Erythroblast (primary cell): ENCODE measurements around the gene AGO1.
"Not testable (repeated sequence)": the region's sequence is repeated elsewhere in the genome, so short reads cannot be mapped to it uniquely, and the experiment has no call there.

Source experiments
- DNase-seq, 2 experiments: peaks; one replicate each; lab custom pipeline; 2025; lab: John Stamatoyannopoulos, UW
- GATA1 ChIP-seq: IDR thresholded peaks from 2 replicates; pipeline ENCODE4 v1.6.1; 2011; ENCODE audit warnings: low read depth, mild to moderate bottlenecking, control low read depth, low read length, moderate library complexity
- POLR2A ChIP-seq: IDR thresholded peaks from 2 replicates; pipeline ENCODE4 v1.6.1; 2011; ENCODE audit warnings: mild to moderate bottlenecking, low read length

AGO1 gene

DNA sequence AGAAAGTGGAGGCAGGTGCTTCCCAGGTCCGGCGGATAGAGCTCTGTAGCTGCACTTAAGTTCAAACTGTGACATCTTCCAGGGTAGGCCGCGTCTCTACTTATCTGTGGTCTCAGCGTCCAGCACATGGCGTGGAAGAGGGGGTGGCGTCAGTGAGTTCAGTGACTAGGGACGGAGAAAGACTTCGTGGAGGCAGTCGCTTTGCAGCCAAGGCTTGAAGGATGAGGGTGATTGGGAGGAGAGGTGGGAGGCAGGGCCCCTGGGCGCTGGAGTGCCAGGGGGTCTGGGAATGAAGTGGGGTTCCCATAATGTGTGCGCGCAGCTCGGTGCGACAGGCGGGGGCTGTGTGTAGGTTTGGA, 444 bp upstream of the AGO1 start:
- TF ChIP-seq POLR2A, result no peak
- no peak for TF ChIP-seq GATA1
- peak; percentile 48 to 49 for DNase-seq

DNA sequence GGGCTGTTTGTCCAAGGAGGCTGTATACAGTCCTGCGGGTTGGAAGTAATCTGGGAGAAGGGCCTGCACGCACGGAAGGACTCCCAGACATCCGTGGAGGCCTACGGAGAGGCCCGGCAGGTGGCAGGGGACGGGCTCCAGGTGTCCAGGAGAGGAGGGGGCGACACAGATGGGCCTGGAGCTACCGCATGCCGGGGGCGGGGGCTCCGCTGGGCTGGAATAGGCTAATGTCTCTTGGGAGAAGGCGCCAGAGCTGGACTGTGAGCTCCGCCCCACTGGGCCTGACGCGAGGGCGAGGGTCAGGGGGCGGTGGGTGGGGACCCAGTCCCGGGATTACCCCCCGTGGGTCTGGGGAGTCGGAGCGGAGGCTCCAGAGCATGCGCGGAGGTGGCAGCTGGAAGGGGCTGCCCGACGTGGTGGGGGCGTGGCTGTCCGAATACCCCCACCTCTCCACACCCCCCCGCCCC, 659 bp downstream of the AGO1 start:
- DNase-seq, result peak; percentile 38 to 45
- TF ChIP-seq POLR2A (no peak), GATA1 (no peak)

DNA sequence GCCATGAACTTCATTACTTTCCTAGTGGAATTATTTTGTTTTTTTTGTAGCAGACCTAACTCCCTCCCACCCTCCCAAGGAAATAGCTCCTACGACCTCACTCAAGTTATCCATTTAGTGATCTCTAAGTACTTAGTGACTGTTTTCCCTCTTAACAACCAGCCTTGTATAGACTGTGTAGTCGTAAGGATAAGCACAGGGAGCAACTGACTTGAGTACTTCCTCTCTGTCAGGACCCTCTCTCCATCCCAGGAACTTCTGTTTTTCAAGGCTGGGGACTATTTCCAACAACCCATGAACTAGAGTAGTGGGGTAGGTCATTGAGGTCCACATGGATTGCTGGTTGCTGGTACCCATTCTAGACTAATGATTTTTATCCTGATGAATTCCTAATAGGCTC, 1.9 kb downstream of the AGO1 start:
- peak in 1 of 2 experiments; percentile 10 for DNase-seq
- no peak for TF ChIP-seq POLR2A
- no peak for TF ChIP-seq GATA1

DNA sequence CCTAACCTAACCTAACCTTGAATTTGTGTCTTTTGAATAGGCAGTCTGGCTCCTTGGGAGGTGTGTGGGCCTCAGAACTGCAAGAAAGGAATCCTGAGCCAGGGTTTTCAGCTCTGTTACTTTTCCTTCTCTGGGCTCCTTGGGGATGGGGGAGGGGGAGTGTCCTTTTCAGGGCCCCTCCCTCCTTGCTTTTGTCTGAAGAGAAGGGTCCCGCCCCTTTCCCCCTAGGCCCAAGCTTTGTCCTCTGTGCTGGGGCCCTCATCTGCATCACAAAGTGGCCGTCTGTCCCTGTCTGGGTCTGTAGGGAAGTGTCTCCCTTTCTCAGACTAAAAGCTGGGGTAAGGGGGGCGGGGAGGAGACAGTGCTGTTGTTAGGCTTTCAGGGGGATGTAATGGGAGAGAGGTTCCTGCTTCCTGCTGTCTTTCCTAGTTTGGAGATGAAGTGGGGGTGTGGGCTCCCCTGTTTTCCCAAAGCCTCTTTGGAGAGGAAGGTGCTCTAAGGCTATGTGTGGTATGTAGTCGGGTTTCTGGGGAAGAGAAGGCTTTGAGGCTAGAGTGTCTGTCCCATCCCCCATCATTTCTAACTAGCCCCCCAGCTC, 3.1 kb downstream of the AGO1 start:
- TF ChIP-seq GATA1, result no peak
- no peak for TF ChIP-seq POLR2A
- peak in 1 of 2 experiments; percentile 20 for DNase-seq

DNA sequence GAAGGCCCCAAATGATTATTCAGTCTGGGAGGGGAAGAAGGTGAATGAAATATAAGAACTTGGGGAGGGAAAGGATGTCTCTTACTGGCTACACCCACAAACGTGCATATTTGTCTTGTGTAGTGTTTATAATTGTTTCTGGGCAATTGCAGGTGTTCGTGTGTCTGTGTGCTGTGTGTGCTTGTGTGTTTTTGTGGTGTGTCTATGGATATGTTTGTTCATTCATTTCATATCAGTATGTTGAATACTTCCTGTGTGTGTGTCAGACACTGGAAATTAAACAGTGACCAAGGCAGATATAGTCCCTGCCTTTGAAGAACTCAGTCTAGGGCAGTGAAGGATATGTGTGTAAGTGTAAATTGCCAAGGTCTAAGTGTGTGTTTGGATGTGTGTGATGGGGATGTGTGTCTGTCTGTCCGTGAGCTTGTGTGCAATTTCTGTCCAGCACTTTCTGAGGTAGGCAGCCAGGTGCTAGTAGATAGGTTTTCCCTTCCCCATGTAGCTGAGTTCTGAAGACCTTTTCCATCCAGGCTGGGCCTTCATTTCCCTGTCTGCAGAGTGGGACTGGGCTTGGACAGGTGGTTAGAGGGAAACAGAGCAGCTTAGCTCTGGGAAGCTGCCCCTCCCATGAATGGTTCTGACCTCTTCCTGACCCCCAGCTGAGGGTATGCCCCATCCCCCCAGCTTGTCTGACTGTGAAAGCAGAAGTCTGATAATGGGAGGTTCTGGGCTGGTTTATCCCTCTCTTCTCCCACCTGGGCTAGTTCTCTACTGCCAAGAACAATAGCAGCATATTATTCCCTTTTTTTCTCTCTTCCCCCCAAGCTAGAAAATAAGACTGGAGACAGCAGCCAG, 3.8 kb downstream of the AGO1 start:
- DNase-seq, result peak in 1 of 2 experiments; percentile 19
- TF ChIP-seq POLR2A (no peak), GATA1 (no peak)

DNA sequence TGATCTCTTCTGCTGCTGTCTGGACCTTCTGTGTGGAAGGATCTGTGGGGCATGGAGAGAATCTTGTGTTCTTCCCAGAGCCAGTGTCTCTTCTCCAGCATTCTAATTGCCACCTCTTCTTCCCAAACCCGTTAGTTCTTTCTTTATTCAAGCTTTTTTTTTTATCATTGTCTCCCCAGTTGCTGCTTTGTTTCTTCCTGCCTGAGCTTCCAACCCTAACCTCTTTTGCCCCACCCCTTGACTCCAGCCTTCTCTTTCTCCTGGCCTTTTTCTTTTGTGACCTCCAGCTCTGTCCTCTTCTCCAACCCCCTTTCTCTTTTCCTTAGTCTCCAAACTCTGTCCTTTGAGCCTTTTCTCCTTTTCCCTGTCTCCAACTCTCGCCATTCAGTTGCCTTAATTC, 4.5 kb downstream of the AGO1 start:
- DNase-seq, result no peak
- no peak for TF ChIP-seq POLR2A

GRCh38 chr1:35888255-35888654, 5.2 kb downstream of the AGO1 start:
- no peak for DNase-seq
- no peak for TF ChIP-seq POLR2A
- TF ChIP-seq GATA1, result no peak

- DNase-seq, result not testable (repeated sequence)
Measured at GRCh38 chr1:35888981-35889380, 6.0 kb downstream of the AGO1 start.

- DNase-seq, result no peak
- no peak for TF ChIP-seq GATA1
- no peak for TF ChIP-seq POLR2A
Measured at GRCh38 chr1:35893051-35893879, 10.3 kb downstream of the AGO1 start.

DNA sequence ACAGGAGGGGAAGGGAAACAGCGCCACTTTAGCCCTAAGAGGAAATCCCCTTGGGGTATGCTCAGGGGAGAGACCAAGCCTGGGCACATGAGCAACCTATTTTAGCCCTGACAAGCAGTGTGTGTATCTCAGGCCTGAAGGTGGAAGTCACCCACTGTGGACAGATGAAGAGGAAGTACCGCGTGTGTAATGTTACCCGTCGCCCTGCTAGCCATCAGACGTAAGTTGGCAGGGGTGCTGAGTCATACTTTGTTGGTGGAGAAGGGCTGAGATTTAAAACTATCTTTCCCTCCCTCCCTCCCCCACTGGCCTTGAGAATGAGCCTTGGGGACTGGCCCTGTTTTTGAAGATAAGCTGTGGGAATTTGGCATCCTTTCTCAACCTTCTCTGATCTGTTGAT, 11.2 kb downstream of the AGO1 start:
- TF ChIP-seq GATA1, result no peak
- no peak for TF ChIP-seq POLR2A
- DNase-seq, result peak; percentile 59 to 62

DNA sequence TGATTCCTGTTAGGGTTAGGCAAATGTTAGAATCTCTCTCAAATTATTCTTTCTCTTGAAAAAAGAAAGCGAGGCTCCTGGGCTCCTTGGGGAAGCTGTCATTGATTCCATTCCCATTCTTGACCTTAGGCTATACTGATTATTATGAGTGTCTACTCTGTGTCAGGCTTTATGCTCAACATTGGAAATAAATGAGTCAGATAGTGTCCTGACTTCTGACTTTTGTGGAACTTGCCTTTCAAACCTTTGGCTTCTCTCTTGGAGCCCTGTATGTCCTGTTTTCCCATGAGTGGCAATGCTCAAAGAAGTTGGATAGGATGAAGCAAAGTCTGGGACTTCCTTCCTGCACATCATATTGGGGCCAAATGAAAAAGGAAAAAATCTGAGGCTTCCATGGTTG, 11.6 kb downstream of the AGO1 start:
- TF ChIP-seq GATA1, result no peak
- no peak for TF ChIP-seq POLR2A
- no peak for DNase-seq

- TF ChIP-seq GATA1, result no peak
- TF ChIP-seq POLR2A, result no peak
- DNase-seq, result no peak
Measured at GRCh38 chr1:35899941-35900340, 16.9 kb downstream of the AGO1 start.

DNA sequence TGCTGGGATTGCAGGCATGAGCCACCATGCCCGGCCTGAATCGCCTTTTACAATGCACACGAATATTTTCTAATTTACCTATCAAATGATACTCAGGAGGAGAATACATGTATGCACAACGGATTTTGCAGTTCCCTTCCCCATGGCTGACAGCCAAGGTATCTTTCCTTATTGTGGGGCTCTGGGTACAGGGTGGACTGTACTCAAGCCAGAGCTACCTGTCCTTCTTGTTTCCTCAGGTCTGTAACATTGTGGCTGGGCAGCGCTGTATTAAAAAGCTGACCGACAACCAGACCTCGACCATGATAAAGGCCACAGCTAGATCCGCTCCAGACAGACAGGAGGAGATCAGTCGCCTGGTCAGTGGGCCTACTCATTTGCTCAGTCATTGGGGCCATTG, 18.2 kb downstream of the AGO1 start:
- TF ChIP-seq POLR2A (no peak), GATA1 (no peak)
- DNase-seq, result no peak

DNA sequence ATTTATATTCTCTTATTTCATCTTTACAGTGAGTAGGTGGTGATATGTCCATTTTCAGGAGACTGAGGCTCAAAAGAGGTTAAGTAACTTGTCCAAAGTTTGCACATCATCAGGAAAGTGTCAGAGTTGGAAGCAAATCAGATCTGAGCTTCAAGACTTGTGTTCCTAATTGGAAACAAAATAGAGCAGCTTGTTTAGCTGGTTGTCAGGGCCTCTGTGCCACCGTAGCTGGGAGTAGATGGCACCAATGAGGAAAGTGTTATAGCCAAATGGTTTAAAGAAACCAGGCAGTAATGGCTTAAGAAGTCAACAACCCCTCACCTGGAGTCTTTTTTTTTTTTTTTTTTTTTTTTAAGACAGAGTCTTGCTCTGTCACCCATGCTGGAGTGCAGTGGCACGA, 19.7 kb downstream of the AGO1 start:
- DNase-seq, result no peak

More for the DNA sequence above, 19.7 kb downstream of the AGO1 start:
- no peak for TF ChIP-seq GATA1
- TF ChIP-seq POLR2A, result no peak
